Posterior cingulate gyrus (tissue), 11 donors: Measurements from ENCODE around the gene TGIF2.
"Not testable (repeated sequence)": the region's sequence is repeated elsewhere in the genome, so short reads cannot be mapped to it uniquely, and the experiment has no call there.

ENCODE experiments used
- DNase-seq, 10 donors: peaks; one replicate each; pipeline versions ENCODE4 v3.0.0 to v3.0.0-alpha.2; 2020 to 2021; ENCODE audit warnings: mixed read lengths in 3 of 10
- intact Hi-C: fragments of 100-400 bp; cut with DNase I; formaldehyde crosslinking; loops from one replicate; pipeline ENCODE4 v1.15.1; 2023

Gene TGIF2

DNA sequence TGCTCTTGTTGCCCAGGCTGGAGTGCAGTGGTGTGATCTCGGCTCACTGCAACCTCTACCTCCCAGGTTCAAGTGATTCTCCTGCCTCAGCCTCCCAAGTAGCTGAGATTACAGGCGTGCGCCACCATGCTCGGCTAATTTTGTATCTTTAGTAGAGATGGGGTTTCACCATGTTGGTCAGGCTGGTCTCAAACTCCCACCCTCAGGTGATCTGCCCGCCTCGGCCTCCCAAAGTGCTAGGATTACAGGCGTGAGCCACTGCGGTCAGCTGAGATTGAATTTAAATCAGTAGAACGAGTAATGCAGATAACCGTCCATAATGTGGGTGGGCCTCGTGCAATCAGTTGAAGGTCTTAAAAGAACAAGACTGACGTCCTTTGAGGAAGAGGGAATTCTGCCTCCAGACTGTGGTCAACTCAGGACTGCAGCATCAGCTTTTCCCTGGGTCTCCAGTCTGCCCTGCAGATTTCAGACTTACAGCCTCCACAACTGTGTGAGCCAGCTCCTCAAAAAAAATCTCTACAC, 65.5 kb downstream of the TGIF2 start:
- peak in 1 of 10 donors; percentile 12 for DNase-seq
- intact Hi-C loops, result not testable (repeated sequence)

DNA sequence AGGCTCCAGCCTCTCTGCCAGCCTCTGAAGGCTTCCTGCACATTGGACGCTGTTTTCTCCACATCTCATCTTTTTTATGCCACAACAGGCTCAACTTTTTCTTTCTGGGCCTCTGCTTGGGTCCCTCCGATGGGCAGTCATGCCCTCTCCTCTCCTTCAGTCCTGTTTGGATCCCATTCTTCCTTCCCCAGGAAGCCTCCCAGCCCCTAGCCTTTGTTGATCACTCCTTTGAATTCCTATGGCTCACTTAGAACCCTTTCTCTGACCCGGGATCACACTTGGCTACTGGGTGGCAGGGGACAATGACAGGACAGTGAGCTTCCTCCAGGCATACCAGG, 68.1 kb downstream of the TGIF2 start:
- intact Hi-C loops, result no loop called here
- no peak for DNase-seq

DNA sequence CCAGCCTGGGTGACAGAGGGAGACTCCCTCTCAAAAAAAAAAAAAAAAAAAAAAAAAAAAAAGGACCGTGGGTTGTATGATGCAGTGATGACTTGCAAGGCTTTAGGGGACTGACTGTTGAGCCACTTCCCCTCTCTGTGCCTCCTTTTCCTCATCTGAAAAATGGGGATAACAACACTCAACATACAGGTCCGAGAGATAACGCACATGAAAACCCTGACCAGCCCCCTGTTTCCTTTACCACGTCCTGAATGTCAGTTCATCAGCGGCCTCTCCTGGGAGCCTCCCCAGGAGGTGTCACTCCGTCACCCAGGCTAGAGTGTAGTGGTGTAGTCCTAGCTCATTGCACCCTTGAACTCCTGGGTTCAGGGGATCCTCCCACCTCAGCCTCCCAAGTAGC, 68.7 kb downstream of the TGIF2 start:
- intact Hi-C loops, result no loop called here
- peak in 1 of 10 donors; percentile 49 for DNase-seq
